ENCODE results near the gene ERGIC1.

The ERGIC1 gene

DNA sequence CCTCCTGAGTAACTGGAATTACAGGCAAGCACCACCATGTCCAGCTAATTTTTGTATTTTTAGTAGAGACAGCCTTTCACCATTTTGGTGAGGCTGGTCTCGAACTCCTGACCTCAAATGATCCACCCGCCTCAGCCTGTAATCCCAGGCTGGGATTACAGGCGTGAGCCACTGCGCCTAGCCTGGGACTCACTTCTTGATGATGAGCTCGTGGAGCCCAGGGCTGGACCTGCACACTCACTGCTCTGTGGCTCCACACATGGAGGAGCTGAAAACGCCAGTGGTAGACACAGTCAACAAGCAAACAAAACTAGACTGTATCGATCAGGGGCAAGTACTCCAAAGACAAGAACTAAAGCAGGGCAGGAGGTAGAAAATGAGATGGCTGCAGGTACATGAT lies 65.4 kb downstream of the ERGIC1 start:
- no peak for DNase-seq (ENCODE audit: low read depth in 2 of 2, low spot score in 1 of 2)

DNA sequence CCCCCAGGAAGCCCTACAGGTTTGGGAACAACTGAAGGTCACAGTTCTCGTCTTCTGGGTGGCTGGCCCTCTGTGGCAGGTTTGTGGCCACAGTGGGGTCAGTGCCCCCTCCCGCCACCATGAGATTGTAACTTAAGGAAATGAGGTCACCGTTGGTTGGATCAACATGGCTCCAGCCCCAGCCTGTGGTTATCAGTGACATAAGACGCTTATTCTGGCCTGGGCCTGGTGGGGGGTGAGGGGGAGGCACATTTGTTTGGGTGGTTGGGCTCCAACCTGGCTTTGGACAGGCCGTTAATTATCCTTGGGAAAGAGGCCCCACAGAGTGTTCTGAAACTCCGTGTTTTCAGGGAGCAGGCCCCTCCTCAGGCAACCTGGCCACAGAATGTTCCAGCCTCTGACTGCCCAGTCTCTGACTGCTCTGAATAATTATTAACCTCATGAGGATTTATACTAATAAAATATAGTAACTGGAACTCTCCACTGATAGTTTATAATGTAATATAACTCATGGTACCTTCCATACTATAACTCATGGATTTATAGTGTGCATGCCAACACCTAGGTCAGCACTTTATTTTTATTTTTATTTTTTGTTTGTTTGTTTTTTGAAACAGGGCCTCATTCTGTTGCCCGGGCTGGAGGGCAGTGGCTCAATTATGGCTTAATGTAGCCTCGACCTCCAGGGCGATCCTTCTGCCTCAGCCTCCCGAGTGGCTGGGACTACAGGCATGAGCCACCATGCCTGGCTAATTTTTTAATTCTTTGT lies 67.1 kb downstream of the ERGIC1 start:
- no peak for DNase-seq (ENCODE audit: low read depth in 2 of 2, low spot score in 1 of 2)

DNA sequence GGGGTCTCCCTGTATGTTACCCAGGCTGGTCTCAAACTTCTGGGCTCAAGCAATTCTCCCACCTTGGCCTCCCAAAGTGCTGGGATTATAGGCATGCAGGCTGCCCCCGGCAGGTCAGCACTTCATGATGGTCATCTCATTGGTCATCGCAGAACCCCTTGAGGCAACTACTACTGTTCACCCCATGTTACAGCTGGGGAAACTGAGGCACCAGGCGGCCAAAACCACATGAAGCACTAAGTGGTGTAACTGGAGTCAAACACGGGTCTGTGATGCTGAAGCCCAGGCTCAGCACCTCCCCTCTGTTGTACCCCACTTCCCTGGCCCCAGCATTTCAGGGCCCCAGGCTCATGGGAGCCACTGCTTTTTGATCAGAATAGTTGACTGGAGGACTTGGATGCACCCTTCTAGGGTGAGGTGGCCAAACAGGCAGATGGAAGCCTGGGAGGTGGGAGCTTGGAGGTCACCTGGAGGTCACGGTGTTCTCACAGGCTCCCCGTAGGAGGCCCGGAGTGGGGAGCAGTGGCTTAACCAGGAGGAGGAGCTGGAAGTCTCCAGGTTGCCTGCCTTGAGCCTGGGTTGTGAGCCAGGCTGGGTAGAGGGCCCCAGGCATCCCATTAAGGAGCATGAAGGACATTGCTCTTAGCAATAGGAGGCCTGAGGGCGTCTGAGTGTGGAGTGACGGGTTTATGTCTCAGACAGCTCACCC lies 67.9 kb downstream of the ERGIC1 start:
- DNase-seq (ENCODE audit: low read depth in 2 of 2, low spot score in 1 of 2) = no peak

DNA sequence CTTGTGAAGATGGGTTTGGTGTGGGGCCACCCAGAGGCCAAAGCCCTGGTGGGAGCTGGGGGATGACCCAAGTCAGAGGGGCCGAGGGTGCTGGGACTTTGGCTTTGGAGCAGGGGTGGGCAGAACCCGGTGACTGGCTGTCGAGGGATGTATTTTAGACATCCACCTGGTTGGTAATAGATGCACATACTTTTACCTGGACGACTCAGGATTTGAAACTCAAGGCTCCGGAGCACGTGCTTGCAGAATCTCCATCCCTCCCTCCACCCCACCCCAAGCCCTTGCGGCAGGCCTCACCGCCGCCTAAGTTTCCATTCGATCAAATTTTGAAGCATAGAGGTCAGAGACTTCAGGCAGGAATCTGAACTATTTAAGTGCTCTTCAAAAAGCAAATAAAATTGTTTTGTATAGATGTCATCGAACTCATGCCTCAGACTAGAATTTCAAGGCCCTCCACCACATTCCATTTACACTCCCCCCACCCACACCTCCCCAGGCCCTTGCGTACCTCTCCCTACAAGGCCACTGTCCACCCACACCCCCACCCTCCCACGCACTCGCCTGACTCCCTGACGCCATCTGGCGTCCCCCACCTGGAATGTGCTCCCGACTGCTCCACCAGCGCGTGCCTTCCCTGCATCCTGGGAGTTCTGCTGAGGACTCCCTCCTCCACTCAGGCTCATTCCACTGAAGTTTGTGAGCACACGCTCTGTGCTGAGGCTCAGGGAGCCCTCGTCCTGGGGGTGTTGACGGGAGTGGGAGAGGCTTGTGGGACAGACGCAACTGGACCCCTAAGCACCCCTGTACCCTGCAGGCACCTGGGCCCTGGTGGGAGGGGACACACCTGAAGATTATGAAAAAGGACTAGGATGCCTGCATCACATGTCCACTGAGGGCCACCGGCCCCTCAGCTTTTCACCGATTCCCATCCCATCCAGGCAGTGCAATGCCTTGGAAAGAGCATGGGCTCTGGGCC lies 68.7 kb downstream of the ERGIC1 start:
- DNase-seq (ENCODE audit: low read depth in 2 of 2, low spot score in 1 of 2) = no peak

DNA sequence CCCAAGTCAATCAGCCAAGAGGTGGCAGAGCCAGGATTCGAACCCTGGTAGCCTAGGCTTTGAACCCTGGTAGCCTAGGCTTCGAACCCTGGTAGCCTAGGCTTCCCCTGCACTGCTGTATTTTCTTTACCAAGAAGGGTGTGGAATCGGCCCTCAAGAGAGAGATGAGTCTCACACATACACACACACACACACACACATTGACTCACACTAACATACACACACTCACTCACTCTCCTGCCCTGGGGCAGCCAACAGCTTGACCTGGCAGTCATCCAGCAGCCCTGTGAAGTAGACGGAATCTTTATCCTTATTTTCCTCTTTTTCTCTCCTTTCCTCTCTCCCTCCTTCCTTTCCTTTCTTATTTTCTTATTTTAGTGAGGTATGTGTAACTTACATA lies 69.7 kb downstream of the ERGIC1 start:
- DNase-seq (ENCODE audit: low read depth in 2 of 2, low spot score in 1 of 2) = no peak

DNA sequence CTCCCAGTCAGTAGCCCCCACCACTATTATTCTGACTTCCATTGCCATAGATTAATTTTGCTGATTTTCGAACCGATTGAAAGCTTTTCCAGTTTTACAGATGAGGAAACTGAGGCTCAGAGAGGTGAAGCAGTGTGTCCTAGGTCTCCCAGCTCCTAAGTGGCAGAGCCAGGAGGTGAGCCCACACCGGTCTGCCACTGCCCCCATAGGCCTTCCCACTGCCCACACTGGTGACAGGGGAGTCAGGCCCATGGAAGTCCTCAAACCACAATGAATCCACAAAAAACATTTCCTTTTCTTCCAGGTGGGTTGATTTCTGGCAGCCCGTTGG lies 70.2 kb downstream of the ERGIC1 start:
- no peak for DNase-seq (ENCODE audit: low read depth in 2 of 2, low spot score in 1 of 2)

DNA sequence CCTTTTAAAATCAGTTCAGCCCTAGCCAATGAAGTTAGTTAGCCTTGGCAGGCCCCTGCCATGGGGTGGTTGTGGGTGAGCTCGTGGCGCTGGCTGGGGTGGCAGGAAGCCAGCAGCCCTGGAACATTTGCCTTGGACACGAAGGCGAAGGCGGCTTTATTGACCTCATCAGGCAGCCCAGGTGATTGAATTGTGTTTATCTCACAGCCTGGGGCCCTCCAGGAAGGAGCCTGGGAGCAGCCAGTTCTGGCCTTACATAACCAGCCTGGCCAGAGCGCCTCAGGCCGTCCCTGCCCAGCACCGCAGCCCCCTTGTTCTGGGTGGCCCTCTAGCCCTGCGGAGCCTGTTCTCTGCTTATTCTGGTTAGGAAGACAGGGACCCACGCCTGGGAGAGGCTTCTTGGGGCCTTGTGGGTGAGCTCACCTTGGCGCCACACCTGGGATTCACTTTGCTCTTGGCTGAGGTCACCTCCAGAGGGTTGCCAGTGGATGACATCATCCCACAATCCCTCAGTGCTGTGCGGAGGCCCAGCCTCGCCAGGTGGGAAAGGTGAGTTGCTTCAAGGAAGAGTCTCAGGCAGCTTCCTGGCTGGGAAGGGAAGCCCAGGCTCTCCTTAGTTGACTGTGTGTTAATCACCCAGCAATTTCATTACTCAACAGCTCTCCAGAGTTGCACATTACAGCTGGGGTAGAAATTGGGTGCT lies 70.7 kb downstream of the ERGIC1 start:
- no peak for DNase-seq (ENCODE audit: low read depth in 2 of 2, low spot score in 1 of 2)

DNA sequence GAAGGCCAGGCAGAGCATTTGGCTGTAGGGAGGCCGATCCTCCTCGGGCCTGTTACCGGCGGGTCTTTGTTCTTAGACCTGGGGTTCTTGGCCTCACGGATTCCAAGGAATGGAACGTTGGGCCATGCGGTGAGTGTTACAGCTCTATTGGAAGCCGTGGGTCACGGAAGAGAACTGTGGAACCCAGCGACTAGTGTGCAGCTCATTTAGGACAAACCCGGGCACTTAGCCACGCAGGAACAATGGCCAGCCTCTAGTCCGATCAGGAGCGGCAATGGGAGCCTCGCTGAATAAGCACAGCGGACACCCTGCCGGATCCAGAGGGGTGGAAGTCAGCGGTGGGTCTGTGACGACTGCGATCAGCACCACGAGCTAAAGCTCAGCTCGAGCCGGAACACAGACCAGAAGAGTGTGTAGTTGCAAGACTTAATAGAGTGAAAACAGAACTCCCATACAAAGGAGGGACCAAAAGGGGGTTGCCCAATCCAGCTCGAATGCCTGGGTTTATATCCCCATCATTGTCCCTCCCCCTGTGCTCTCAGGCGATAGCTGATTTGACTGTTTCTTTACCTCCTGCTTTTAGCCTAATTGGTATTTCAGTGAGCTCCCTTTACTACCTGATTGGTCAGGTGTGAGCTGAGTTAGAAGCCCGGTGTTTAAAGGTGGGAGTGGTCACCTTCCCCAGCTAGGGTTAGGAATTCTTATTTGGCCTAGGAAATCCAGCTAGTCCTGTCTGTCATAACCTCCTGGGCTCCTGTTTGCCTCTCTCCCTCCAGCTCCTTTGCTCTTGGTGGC lies 71.5 kb downstream of the ERGIC1 start:
- DNase-seq (ENCODE audit: low read depth in 2 of 2, low spot score in 1 of 2) = no peak

DNA sequence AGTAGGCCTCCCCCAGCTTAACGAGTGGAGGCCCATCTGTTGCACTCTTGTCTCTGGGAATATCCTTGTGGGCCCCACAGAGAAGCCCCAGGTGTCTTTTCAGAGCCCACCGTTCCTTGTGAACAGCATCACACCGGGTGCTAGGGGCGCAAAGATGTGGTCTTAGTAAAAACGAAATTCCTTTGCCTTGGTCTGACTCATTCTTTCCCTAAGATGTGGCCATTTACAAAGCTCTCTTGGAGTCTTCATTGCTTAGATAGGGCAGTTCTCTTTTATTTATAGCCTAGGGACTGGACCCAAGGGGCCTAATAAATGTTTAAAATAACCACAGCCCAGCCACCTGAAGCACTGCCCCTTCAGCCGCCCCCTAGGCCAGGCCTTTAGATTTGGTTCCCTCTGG lies 72.4 kb downstream of the ERGIC1 start:
- no peak for DNase-seq (ENCODE audit: low read depth in 2 of 2, low spot score in 1 of 2)

DNA sequence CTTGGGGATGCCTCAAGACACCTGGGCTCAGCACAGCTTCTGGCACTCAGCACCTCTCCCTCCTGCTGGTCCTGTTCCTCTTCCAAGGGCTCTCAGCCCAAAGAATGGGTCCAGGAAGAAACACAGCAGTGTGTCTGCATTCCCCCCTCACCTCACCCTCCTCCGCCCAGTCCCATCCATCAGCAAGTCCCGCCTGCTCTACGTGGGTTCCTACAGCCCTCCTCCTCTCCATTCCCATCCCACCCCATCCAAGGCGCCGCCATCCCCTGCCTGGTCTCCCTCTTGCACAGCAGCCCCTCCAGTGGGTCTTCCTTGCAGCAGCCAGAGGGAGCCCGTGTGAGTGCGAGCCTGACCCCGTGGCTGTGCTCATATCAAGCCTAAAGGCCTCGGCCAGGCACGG lies 72.8 kb downstream of the ERGIC1 start:
- no peak for DNase-seq (ENCODE audit: low read depth in 2 of 2, low spot score in 1 of 2)

DNA sequence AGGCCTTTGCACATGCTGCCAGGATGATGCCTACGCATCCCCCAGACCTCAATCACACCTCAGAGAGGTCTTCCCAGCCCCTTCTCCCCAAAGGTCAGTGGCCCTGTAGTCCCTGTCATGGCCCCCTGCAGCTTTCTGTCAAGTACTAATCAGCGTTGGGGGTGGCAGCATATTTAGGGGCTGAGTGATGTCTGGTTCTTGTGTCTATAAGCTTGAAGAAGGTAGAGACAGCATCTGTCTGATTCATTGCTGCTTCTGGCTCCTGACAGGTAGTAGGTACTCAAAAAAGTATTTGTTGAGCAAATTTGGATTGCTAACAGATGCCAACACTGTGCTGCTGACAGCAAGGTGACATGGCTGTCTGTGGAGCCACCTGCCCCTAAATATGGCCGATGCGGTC lies 73.6 kb downstream of the ERGIC1 start:
- no peak for DNase-seq (ENCODE audit: low read depth in 2 of 2, low spot score in 1 of 2)

DNA sequence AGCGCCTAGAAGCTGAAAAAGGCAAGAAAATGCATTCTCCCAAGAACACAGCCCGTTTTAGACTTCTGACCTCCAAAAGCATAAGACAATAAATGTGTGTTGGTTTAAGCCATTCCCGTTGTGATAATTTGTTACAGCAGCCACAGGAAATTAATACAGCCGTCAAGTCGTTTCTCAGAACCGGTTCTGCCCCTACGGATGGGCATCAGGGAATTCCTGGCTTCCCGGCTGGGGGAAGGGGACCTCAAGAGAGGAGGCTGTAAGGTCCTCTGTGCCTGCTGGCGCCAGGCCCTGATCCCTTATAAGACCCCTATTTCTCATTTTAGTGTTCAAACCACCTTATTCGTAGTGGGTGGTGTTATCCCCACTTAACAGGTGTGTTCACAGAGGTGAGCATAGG lies 74.6 kb downstream of the ERGIC1 start:
- no peak for DNase-seq (ENCODE audit: low read depth in 2 of 2, low spot score in 1 of 2)

DNA sequence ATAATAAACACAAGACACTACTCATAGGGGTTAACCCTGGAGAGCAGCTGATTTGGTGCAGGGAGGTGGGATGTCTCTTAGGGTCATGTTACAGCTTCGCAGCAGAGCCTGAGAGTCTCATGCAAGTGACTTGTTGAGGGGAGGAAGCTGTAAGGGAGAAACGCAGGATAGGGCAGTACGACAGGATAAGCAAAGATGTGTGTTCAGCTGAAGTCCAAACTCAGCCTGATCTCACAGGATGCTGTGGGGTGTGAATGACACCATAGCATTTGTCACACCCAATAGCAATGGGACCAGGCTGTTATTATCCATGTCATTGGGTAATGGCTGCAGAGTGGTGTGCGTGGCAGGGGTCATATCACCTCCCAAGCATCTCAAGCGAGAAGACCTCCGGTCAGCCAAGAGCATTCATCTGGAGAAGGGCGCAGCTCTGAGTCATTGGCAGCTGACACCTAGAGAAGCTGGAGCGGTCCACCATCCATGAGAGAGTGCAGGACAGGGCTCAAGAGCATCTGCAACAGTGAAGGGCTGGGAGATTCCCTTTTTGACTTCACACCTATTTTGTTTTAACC lies 76.0 kb downstream of the ERGIC1 start:
- no peak for DNase-seq (ENCODE audit: low read depth in 2 of 2, low spot score in 1 of 2)

DNA sequence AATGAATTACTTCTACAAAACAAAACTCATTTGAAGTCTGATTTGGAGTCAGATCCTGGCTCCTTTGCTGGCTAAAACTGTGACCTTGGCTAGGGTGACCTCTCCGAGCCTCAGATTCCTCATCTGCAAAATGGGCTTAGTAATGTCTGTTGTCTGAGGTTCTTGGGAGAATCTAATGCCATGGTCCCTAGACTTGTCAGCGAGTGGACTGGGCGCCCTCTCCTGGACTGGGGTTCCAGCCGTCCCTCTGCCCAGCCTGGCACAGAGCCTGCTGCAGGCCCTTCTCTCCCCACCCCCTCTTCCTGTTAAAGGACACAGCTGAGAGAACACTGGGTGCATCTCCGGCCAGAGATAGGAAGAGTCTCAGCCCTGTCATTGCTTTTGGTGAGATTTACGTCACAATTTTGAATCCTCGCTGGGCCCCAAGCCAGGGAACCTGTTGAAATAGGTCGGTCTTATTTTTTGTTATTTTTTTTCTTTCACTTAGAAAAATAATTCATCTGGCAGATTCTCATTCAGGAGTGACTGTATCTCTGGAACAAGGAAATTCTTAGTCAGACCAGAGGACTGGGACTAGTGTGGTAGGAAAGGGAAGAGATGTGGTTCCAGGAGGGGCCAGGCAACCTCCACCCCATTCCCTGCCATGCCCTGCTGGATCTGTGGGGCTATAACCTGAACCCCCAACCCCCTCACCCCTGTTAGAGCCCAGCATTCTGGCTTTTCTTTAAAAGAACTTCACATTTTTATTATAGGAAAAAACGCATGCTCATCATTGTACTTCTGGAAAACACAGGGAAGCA lies 77.0 kb downstream of the ERGIC1 start:
- DNase-seq (ENCODE audit: low read depth in 2 of 2, low spot score in 1 of 2) = no peak

DNA sequence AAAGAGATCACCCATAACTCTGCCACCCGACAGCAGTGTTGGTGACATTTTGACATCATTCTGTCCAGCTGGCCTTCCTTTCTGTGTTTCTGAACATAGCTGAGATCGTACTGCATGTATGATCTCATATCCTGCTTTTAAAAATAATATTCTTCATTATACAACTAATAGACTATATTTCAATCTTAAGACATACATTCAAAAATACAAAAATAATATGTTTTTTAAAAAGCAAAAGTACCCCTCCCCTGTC lies 77.5 kb downstream of the ERGIC1 start:
- DNase-seq (ENCODE audit: low read depth in 2 of 2, low spot score in 1 of 2) = no peak

DNA sequence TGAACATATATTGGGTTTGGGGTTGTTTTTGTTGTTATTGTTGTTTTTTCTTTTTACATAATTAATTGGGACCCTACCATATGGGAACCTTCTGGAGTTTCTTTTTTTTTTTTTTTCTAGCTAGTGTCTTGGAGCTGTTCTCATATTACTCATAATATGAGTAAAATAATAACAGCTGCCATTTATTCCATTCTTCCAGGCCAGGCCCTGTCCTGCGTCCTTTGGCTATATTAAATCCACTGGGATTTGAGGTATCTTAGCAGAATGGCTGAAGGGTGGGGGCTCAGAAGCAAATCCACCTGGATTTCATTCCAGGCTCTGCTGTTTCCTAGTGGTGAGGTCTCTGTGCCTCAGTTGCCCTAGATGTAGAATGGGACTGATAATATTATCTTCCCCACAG lies 77.9 kb downstream of the ERGIC1 start:
- DNase-seq (ENCODE audit: low read depth in 2 of 2, low spot score in 1 of 2) = no peak

DNA sequence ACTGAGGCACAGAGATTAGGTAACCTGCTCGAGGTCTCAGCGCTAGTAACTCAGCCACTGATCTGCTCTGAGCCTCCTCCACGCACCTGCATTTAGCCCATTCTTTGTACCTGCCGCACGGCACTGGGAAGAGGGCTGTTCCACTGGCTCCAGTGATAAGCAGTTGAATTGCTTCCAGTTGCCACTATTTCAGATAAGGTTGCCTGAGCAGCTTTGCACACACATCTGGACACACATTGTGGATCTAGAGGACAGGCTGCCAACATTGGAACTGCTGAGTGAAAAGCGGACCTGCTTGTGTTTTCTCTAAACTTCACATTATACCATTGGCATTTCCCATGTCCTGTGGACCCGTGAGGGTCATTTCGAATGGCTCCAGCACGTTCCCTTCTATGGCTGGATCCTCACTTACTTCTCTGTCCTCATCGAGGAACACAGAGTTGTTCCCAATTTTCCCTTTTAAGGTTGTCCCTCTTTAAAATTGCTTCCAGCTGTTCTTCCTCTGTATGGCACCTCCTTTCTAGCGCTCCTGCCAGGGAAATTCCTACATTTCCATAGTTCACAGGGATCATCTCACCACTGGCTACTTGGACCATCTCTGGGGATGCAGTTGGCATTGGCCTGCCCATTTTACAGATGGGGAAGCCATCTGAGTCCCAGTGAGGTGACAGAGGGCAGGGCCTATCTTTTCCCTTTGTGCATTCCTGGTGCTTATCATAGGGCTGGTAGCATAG lies 79.2 kb downstream of the ERGIC1 start:
- no peak for DNase-seq (ENCODE audit: low read depth in 2 of 2, low spot score in 1 of 2)

DNA sequence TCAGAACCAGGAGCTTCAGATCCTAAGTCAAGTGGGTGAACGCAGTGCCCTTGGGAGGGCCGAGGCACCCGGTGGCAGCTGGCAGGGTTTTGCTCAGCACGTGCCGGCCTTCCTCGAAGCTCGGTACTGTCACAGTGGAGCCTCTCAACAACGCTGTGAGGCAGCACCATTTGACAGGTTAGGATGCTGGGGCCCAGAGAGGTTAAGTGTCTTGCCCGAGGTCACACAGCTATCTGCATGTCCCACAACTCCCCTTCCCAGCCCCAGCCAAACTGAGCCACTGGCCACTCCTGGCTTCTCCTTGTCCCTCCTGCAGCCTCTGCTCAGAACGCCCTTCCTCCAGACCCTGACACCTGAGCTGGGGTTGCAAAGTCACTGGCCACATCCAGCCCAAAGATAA lies 81.5 kb downstream of the ERGIC1 start:
- no peak for DNase-seq (ENCODE audit: low read depth in 2 of 2, low spot score in 1 of 2)

Measured in stimulated activated CD8-positive, alpha-beta memory T cell treated with anti-CD3 and anti-CD28 coated beads, Interleukin-4, amount 100 ng/mL, for 1 hour (primary cell).